Astrocyte (in vitro differentiated cells and primary cell): ENCODE results near the gene TAB3.

Experiments
- CTCF ChIP-seq: IDR thresholded peaks from 2 replicates; pipeline ENCODE4 v1.5.1; 2011; ENCODE audit warnings: low read depth, mild to moderate bottlenecking, inconsistent platforms, low read length, moderate library complexity; ENCODE audit not compliant: insufficient read depth
- EZH2 ChIP-seq: IDR thresholded peaks from 2 replicates; pipeline ENCODE4 v1.6.1; 2012; ENCODE audit warnings: mild to moderate bottlenecking, low read length, inconsistent platforms; ENCODE audit not compliant: insufficient read depth

- TF ChIP-seq CTCF (no peak), EZH2 (no peak)
Measured at GRCh38 chrX:30798810-30799209, 90.2 kb downstream of the TAB3 start.
